ENCODE measurements around the gene SHC3. TPM values are rescaled to one million over a fixed set of nuclear protein-coding genes. Genes with fewer than 3 reads are reported as not detected.

SHC3 gene
- total and polyA plus RNA-seq, 2 donors (not counting 3 experiments of a cell fraction or from before 2014, with no cell fraction given), result 1.0 to 2.0 TPM

GRCh38 chr9:89134709-89135108 lies 43.9 kb downstream of the SHC3 start:
- intact Hi-C loops (cut with micrococcal nuclease), result no loop called here

More at GRCh38 chr9:89134709-89135108, 43.9 kb downstream of the SHC3 start:
- H3K79me2 ChIP-seq (ENCODE audit: control insufficient read depth, insufficient read depth, low read length), result no peaks in the 10 kb centered on the region
- no peak overlapping the region for H3K27ac ChIP-seq (ENCODE audit: insufficient read depth, low read depth, low read length)
- dilution Hi-C loops (cut with MboI; ENCODE audit: extremely low pct_ligation_motif_present, low sequenced_read_pairs), result no loop called here
- no peak overlapping the region for H3K4me2 ChIP-seq (ENCODE audit: insufficient read depth, low read length)
- H3K9me3 ChIP-seq (replicated peaks; ENCODE audit: control insufficient read depth, insufficient read depth, low read length), result no peaks in the 10 kb centered on the region
- ChIA-PET CTCF (no interaction called here), POLR2A (no interaction called here)
- H2AFZ ChIP-seq (ENCODE audit: low read depth, low read length), result no peak overlapping the region
- BruUV-seq (replicated peaks), result no TSS peak
- H3K9ac ChIP-seq (replicated peaks; ENCODE audit: extremely low read depth, insufficient read depth, low read length), result no peak overlapping the region
- no peaks in the 10 kb centered on the region for H3K27me3 ChIP-seq (ENCODE audit: control insufficient read depth in 2 of 2, insufficient read depth in 2 of 2, low read length in 2 of 2)
- TF ChIP-seq JUN (IDR thresholded peaks at IDR 0.05; ENCODE audit: borderline replicate concordance, insufficient read depth, insufficient read length, low read depth) (no peak), MYC (IDR thresholded peaks at IDR 0.05; ENCODE audit: low read depth, low read length) (no peak), FOS (IDR thresholded peaks at IDR 0.05; ENCODE audit: borderline replicate concordance, insufficient read depth, low read length) (no peak), POLR2A (IDR thresholded peaks at IDR 0.05; ENCODE audit: low read depth, low read length) (no peak), CTCF (IDR thresholded peaks at IDR 0.05; ENCODE audit: extremely low read depth in 1 of 2, insufficient read depth in 1 of 2, low read depth in 1 of 2, low read length in 2 of 2) (no peak), GATA2 (IDR thresholded peaks at IDR 0.05; ENCODE audit: insufficient read depth, insufficient read length, low read depth, low read length) (no peak), POLR2AphosphoS5 (IDR thresholded peaks at IDR 0.05; ENCODE audit: insufficient read depth, low read depth, low read length) (no peak), EZH2 (IDR thresholded peaks at IDR 0.05; ENCODE audit: borderline replicate concordance, low read depth, low read length, severe bottlenecking) (no peak)
- TF ChIP-seq, protein P1, sequence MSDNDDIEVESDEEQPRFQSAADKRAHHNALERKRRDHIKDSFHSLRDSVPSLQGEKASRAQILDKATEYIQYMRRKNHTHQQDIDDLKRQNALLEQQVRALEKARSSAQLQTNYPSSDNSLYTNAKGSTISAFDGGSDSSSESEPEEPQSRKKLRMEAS (IDR thresholded peaks at IDR 0.05; ENCODE audit: insufficient read depth, insufficient read length), result no peak
- H4K20me1 ChIP-seq (replicated peaks; ENCODE audit: control insufficient read depth, extremely low read depth, insufficient read depth, low read length), result no peaks in the 10 kb centered on the region
- no peak for DNase-seq (ENCODE audit: low read depth, low spot score)
- H3K9me1 ChIP-seq (replicated peaks; ENCODE audit: control insufficient read depth, extremely low read depth, insufficient read depth, low read length), result no peaks in the 10 kb centered on the region
- H3K36me3 ChIP-seq (ENCODE audit: control insufficient read depth in 2 of 2, extremely low read depth in 1 of 2, insufficient read depth in 2 of 2, low read length in 2 of 2), result no peaks in the 10 kb centered on the region
- H3K4me3 ChIP-seq (replicated peaks in 1 of 3; ENCODE audit: insufficient read depth in 1 of 3, low read depth in 1 of 3, low read length in 3 of 3), result no peak overlapping the region
- FAIRE-seq, result no peak
- peaks cover 21% of the 10 kb centered on the region for H3K4me1 ChIP-seq (ENCODE audit: control insufficient read depth, extremely low read depth, insufficient read depth, low read length)
